Tibial artery (tissue), 4 donors: ENCODE measurements around the gene LAD1.

ENCODE experiments used
- DNase-seq, 2 donors: peaks; one replicate each; pipeline ENCODE4 v3.0.0-alpha.2; 2019
- H3K27ac ChIP-seq, 2 donors: fragments of 200-600 bp; sonication (generic) in 1 of 2; 1 replicate in 1 of 2; 2 replicates in 1 of 2; pipeline ENCODE4 v1.5.1; 2018 to 2019; ENCODE audit warnings: mild to moderate bottlenecking in 1 of 2
- H3K27me3 ChIP-seq, 2 donors: fragments of 200-600 bp; sonication (generic) in 1 of 2; one replicate each; pipeline versions ENCODE4 v1.5.1 to v1.6.0; 2016 to 2019
- H3K36me3 ChIP-seq, 3 donors: fragments of 200-600 bp; sonication (generic) in 2 of 3; one replicate each; pipeline ENCODE4 v1.5.1; 2016 to 2019; ENCODE audit warnings: mild to moderate bottlenecking in 2 of 3
- H3K4me1 ChIP-seq, 4 donors: fragments of 200-600 bp; sonication (generic) in 2 of 4; 1 replicate in 3 of 4; 2 replicates in 1 of 4; pipeline ENCODE4 v1.5.1; 2016 to 2019
- H3K4me3 ChIP-seq, 2 donors: fragments of 200-600 bp; sonication (generic) in 1 of 2; 1 replicate in 1 of 2; 2 replicates in 1 of 2; pipeline ENCODE4 v1.5.1; 2018 to 2019; ENCODE audit warnings: mild to moderate bottlenecking in 2 of 2
- H3K9me3 ChIP-seq, 3 donors: fragments of 200-600 bp; sonication (generic) in 1 of 3; one replicate each; pipeline ENCODE4 v1.5.1; 2016 to 2019
- CTCF ChIP-seq, 2 experiments: fragments of 200-600 bp in 1 of 2; fragments of 450-650 bp in 1 of 2; IDR thresholded peaks; one replicate each; pipeline ENCODE4 v1.5.1; 2017 to 2019; ENCODE audit warnings: antibody characterized with exemption in 2 of 2, mild to moderate bottlenecking in 1 of 2, moderate library complexity in 1 of 2
- intact Hi-C: fragments of 100-400 bp; cut with DNase I; formaldehyde crosslinking; loops from one replicate; pipeline ENCODE4 v1.15.0; 2023; ENCODE audit warnings: low total_unique reads

Gene LAD1

GRCh38 chr1:201436969-201437368 is 37.8 kb upstream of the LAD1 start:
- intact Hi-C loops: no loop called here
- H3K4me3 ChIP-seq: no peak overlapping the region
- no peaks in the 10 kb centered on the region for H3K9me3 ChIP-seq
- no peaks in the 10 kb centered on the region for H3K36me3 ChIP-seq
- peaks cover 0 to 10% (median 2%) of the 10 kb centered on the region in 4 donors for H3K4me1 ChIP-seq
- no peak overlapping the region for H3K27ac ChIP-seq
- DNase-seq: no peak
- no peak for TF ChIP-seq CTCF (IDR thresholded peaks at IDR 0.05)
- no peaks in the 10 kb centered on the region for H3K27me3 ChIP-seq

GRCh38 chr1:201436393-201436792 is 37.3 kb upstream of the LAD1 start:
- intact Hi-C loops: no loop called here
- no peak for DNase-seq

GRCh38 chr1:201434266-201434665 is 35.1 kb upstream of the LAD1 start:
- intact Hi-C loops: no loop called here
- H3K36me3 ChIP-seq: no peaks in the 10 kb centered on the region
- TF ChIP-seq CTCF (IDR thresholded peaks at IDR 0.05): no peak

More at GRCh38 chr1:201436393-201436792, 37.3 kb upstream of the LAD1 start:
- no peaks in the 10 kb centered on the region for H3K9me3 ChIP-seq
- H3K4me1 ChIP-seq: peaks cover 0 to 10% (median 2%) of the 10 kb centered on the region in 4 donors
- H3K4me3 ChIP-seq: no peak overlapping the region
- H3K27me3 ChIP-seq: peaks cover 0 to 4% of the 10 kb centered on the region in 2 donors
- no peaks in the 10 kb centered on the region for H3K36me3 ChIP-seq
- no peak overlapping the region for H3K27ac ChIP-seq
- TF ChIP-seq CTCF (IDR thresholded peaks at IDR 0.05): no peak

GRCh38 chr1:201433609-201434008 is 34.5 kb upstream of the LAD1 start:
- intact Hi-C loops: no loop called here
- H3K27ac ChIP-seq: no peak overlapping the region
- peaks cover 0 to 10% (median 2%) of the 10 kb centered on the region in 4 donors for H3K4me1 ChIP-seq
- no peak for DNase-seq
- H3K36me3 ChIP-seq: no peaks in the 10 kb centered on the region
- peaks cover 0 to 8% of the 10 kb centered on the region in 2 donors for H3K27me3 ChIP-seq
- no peak for TF ChIP-seq CTCF (IDR thresholded peaks at IDR 0.05)
- H3K9me3 ChIP-seq: no peaks in the 10 kb centered on the region
- no peak overlapping the region for H3K4me3 ChIP-seq

More at GRCh38 chr1:201434266-201434665, 35.1 kb upstream of the LAD1 start:
- Histone ChIP-seq H3K4me1 (peaks cover 0 to 10% (median 2%) of the 10 kb centered on the region in 4 donors), H3K4me3 (no peak overlapping the region), H3K27me3 (peaks cover 0 to 8% of the 10 kb centered on the region in 2 donors), H3K27ac (no peak overlapping the region), H3K9me3 (no peaks in the 10 kb centered on the region)
- no peak for DNase-seq

- Histone ChIP-seq H3K27ac (no peak overlapping the region), H3K27me3 (peaks cover 0 to 13% of the 10 kb centered on the region in 2 donors), H3K4me3 (no peak overlapping the region), H3K9me3 (no peaks in the 10 kb centered on the region), H3K4me1 (peaks cover 0 to 7% (median 2%) of the 10 kb centered on the region in 4 donors), H3K36me3 (no peaks in the 10 kb centered on the region)
- no peak for TF ChIP-seq CTCF (IDR thresholded peaks at IDR 0.05)
- intact Hi-C loops: no loop called here
- DNase-seq: no peak
These were observed 31.7 kb upstream of the LAD1 start for GRCh38 chr1:201430776-201431175.
